ENCODE data around the gene OSGEP.
A peak's percentile ranks its signal among the peaks of the same experiment; 100 is the strongest.

The OSGEP gene

DNA sequence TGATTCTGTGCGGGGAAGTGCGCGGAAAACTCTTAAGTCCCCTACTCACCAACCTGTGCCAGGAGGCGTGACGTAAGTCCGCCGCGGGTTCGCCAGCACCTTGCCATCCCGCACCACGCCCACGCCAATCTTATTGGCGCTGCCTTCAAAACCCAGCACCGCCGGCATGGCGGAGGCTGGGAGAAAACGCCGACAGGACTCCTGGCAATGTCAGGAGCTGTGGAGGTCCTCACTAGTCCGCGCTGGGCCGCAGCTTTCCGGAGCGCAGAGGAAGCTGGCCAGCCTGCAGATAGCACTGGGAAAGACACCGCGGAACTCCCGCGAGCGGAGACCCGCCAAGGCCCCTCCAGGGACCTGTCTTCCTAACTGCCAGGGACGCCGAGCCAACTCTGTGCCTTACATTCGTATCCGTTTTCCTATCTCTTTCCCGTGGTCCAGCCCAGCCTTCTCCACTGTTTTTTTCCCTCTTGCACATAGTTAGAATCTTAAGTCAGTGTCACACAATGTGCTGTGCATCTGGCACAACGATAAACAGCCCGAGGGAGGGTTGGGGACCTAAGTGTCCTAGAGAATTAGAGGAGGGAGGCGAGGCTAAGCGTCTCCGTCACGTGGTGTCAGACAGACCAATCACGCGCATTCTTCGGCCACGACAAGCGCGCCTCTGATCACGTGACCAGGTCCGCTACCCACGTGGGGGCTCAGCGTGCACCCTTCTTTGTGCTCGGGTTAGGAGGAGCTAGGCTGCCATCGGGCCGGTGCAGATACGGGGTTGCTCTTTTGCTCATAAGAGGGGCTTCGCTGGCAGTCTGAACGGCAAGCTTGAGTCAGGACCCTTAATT is at the start of gene OSGEP, which contains the start of gene APEX1:
Gene OSGEP (minus strand): TSS at position 297 of the 839 bp plus-strand sequence. CDS start 129 bp downstream, at position 168.
Gene APEX1 (plus strand): TSS at position 711 of the 839 bp plus-strand sequence. CDS start 420 bp downstream, outside the sequence.
- peak; percentile 98 for DNase-seq

DNA sequence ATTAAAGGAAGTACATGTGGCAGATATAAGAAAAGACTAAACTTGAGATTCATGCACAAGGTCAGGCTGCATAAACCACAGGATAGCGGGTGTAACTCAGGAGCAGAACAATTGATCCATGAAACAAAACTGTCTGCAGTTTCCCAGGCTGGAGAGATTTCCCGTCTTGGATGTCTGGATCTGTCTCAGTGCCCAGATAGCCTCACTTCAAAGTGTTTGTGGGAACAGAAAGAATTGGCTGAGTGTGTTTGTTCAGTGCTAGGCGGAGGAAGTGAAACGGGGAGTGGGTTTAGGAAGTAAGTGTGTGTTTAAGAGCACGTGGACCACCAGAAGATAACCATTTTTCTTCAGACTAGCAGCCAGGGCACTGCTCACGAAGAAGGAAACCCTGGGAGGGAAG is 49.3 kb upstream of the OSGEP start:
- DNase-seq = no peak

DNA sequence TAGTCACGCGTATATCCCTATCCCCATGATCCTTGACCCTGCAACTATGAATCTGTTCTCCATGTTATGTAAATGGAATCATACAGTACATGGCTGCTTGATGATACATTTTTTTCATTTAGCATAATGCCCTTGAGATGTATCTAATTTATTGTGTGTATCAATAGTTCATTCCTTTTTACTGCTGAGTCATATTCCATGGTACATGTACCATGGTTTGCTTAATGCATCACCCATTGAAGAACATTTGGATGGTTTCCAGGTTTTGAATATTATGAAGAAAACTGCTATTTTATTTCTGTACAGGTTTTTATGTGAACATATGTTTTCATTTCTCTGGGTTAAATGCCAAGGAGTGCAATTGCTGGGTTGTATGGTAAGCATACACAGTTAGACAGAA is 46.7 kb upstream of the OSGEP start:
- DNase-seq = no peak

DNA sequence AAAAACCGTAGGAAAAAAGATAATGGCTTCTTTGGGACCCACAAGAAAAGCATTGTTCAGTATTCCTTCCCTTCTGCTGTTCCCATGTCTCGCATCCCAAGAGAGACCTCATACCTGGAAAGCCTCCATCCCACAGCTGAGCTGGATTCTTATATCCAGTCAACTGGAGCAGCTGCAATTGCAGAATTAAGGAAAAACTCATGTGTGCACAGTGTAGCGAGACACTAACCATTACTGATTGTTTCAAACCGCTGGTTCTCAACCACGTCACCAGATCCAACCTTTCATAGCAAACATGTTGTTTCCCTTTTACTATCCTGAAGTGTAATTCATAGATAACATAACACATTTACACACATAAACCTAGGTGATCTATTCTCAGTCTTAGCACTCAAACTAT is 45.3 kb upstream of the OSGEP start:
- no peak for DNase-seq

DNA sequence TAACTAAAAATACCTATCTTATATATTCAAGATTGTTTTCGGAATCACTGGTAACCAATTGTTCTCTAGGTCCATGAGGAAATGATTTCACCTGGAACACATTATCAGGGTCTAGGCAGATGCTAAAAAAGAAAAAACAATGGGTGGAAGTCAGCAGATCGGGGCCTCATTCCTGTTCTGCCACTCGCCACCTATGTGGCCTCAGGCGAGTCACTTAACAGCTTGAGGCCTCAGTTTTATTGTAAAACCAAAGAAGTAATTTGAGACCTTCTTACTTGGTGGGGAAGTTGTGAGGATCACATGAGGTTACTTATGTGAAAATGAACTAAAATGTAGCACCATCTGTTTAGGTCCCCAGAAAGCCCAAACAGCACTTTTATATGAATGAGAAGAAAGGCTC is 44.5 kb upstream of the OSGEP start:
- DNase-seq = no peak

DNA sequence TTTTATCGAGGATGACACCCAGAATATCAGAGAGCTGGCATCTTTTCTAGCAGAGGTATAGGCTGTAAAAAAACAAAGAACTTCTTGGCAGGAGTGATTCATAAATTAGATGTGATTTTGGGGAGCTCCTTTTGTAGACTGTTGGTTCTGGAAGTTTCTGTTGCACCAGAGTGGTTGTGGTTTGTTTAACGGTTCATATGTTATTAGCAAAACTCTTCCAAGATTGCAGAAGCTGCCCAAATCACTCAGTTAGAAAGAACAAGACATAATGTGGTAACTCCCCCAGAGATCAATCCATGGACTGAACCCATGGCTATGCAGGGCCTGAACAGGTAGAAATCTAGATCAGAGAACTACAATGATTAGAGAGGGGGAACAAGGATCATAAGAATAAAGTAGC is 44.0 kb upstream of the OSGEP start:
- DNase-seq = no peak

DNA sequence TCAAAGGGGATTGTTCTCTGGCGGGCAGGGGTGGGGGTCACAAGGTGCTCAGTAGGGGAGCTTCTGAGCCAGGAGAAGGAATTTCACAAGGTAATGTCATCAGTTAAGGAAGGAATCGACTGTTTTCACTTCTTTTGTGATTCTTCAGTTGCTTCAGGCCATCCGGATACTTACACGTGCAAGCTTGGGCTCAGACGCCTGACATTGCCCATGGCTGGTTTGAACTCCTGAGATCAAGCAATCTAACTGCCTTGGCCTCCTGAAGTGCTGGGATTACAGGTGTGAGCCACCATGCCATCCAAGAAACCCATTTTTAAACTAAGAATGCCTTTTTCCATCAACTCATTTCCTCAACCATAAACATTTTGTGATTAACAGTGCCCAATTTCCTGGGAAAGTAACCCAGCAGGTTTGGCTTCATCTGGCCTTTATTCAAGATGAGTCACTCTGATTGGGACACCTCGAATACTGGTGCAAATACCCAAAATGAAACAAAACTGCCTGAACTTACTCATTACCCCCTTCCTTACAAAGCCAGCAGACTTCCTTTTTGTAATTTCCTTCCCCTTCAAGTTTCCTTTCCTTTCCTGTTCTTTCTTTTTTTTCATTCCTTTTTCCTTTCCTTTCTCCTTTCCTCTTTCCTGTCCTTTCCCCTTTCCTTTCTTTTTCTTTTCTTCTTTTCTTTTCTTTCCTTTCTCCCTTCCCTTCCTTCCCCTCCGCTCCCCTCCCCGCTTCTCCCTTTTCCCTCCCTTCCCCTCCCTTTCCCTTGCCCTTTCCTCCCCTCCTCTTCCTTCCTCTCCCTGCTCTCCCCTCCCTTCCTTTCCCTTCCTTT is 40.5 kb upstream of the OSGEP start:
- DNase-seq = no peak

DNA sequence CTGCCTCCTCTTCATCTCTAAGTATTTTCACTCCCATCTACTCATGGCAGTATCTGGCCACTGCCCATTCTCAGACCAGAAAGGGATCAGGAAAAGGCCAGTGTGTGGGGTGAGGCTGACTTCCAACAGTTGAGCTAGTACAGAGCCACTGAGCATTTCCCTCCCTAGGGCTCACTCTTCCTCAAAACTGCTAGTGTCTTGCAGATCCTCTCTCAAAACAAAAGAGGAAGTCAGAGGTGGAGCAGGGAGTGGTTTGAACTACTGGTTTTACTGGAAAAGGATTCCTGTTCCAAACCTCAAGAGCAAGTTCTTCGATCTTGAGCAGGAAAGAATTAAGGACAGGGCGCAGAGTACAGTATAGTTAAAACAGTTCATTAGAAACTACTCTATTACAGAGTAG is 39.0 kb upstream of the OSGEP start:
- DNase-seq = no peak

DNA sequence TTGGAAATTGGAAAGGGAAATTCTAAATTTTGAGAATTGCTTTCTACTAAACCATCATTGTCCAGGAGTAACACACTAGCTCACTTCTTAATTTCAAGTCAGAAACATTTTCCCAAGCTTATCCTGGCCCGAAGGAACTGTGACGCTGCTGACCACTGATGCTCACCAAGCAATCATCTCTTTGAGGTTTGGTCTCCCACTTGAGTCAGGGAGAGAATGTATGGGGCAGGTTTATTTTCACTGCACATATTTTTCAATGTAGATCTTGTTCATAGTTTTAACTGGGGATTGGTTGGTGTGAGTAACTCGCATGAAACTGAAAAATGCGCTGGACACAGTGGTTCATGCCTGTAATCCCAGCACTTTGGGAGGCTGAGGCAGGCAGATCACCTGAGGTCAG is 37.9 kb upstream of the OSGEP start:
- DNase-seq = no peak

DNA sequence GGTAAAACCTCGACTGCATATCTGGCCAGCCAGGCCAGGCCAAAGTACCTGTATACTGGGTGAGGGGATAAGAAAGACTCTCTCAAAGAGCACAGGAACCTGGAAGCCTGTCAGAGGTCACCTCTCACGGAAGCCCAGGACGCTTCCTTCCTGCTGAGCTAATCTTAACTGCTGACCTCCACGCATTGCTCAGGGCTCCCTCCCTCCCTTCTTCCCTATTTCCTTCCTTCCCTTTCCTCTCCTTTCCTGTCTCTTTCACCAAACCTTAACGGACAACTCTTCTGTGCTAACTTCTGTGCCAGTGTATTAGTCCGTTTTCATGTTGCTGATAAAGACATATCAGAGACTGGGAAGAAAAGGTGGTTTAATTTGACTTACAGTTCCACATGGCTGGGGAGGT is 36.0 kb upstream of the OSGEP start:
- DNase-seq = no peak

DNA sequence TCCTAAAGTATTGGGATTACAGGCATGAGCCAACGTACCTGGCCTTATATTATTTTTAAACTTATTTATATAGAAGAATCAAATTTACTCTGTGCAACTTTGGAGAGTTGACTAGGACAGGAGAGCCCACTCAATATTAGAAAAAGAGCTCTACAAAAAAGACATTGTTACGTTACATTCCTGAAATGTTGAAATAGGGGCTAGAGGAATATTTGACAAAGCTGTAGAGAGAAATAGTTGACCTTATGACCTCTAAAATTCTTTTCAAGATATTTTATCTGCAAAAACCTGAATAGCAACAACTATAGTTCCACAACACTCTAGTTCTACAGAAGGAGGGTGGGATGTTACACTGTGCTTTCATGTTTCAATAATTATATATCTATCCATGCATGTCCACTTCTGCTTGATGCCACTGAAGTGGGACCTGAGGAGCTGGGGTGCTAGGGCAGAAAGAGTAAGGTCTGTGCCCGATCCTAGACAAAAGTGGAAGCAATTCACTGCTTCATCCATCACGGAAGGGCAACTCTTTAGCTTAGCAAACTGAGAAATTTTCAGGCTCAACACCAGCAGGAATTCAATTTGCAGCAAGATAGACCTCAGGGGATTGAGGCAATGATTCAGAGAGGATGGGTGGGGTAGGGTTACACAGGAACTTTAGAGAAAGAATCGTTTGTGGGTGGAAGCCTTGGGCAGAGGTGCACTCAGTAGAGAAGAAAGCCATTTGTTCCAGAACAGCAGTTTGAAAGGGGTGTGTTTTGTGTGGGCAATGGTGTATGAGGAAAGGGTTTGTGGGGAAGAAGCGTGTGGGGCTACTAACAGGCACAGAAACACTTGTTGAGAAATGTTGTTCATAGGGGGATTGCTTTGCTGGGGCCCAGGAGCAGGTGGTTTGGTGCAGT is 34.7 kb upstream of the OSGEP start:
- no peak for DNase-seq

DNA sequence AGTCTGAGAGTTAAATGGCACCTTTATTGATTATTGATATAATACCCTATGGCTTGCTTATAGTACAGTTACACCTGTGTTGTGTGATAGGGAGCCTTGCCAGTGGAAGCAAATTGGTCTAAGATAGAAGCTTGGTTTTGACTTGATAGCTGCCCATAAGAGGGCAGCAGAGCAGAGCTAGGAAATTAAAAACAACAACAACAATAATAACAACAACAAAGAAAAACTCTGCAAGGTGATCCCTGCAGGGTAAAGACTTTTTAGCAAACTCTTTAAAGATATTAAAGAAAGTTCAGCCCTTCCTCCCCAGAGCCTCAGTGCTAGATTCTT is 32.7 kb upstream of the OSGEP start:
- DNase-seq = no peak

DNA sequence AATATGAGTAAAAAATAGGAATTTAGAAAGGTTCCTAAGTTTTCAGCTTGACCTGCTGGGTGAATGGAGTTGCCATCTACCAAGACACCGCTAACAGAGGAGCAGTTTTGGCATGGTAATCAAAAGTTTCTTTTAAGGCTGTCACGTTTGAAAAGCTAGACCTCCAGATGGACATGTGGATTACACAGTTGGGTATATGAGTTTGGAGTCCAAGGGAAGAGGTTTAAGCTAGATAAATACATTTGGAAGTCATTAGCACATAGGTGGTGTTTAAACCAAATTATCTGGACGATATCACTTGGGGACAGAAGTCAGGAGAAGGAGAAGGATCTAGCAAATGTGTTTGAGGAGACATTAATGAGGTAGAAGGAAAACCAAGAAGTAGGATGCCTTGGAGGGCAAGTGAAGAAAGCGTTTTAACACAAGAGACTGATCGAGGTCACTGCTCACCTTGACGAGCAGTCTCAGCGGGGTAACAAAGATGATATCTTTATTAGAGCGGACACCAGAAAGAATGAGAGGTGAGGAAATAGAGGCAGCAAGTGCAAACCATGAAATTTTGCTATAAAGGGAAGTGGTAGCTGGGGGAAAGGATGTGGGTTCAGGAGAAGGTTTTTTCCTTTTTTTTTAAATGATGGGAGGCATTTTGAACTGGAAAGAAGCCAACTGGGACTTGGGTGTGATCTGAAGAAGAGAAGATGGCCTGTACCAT is 32.2 kb upstream of the OSGEP start:
- no peak for DNase-seq

DNA sequence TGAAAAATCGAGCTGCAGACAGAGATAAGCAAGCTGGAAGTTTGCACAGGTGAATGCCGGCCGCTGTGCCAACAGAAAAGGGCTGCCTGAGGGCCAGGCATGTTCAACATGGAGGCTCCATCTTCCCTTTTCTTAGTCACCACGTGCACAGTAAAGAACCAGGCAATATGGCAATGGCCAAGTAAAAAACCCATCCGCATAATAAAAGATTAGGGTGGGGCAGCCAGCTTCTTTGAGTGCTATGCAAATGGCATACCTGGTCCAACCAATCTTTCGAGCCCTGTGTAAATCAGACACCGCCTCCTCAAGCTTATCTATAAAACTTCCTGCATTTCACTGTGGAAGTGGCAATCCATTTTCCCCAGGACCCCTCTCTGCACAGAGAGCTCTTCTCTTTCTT is 31.3 kb upstream of the OSGEP start:
- DNase-seq = no peak

DNA sequence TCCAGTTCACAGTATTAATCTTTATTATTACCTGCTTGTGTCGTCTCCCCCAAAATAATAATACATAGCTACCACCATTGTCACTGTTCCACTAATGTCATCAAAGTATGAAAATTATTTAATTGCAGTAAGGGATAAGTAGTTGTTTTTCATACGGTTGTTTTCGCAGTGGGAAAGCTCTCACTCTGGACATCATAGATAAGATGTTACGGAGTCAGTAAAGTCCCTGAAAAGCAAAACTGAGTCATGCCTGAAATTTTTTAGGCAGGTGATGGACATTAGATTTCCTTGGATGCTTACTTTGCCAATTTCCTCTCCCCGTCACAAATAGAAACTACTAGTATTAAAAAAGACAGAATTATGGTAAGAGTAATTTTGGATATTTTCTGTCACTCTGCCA is 27.8 kb upstream of the OSGEP start:
- no peak for DNase-seq

DNA sequence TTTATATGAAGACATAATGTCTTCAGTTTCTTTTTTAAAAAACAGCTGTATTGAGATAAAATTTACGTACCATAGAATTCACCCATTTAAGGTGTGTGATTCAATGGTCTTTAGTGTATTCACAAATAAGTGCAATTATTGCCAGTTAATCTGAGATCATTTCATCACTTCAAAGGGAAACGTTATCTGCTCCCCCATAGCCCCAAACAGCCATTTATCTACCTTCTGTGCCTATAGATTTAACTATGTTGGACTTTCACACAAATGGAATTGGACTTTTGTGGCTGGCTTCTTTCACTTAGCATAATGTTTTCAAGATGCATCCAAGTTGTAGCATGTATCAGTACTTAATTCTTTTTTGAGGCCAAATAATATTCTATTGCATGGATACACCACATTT is 24.3 kb upstream of the OSGEP start:
- DNase-seq = no peak

DNA sequence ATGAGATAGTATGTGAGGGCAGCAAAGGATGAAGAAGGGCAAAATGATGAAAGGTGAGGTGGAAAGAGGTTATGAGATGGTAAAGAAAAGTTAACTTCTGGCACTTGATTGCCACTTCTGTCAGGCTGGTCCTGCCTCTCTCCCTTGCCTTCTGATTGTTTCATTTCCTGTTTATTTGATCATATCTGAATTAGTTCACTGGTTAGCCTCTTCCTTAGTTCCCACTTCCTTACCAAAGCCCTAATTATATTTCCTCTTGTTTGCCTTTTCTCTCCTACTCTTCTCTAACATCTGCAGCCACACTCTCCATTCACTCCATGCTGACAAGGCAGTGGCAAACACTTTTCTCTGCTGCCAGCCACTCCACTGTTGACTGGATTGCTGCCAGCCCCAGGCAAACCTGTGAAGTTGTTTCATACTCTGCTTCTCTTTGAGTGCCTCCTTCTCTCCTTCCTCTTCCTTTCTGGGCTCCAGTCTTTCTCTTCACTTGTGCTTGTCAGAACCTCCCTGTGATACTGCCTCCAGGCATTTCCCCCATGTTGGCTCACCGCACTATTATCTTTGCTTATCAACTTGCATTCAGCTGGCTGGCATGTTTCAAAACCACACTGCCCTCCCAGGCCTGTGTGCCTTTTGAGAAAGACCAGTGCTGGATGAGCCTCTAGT is 22.7 kb upstream of the OSGEP start:
- DNase-seq = no peak

DNA sequence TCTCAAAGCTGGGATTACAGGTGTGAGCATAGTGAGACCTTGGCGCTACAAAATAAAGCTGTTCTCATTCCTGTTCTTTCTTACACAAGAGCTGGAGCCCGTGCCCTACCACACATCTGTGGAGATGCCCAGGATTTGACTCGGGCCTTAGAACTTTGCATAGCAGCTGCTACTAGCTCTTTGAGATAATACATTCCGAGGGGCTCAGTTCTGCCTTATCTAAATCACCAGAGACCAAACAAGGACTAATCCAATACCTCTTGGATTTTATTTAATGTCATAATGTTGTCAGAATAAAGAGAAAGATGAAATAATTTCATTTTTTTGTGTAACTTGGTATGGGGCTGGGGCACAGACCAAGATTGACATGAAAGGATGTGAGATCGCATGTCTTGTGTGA is 22.2 kb upstream of the OSGEP start:
- no peak for DNase-seq

DNA sequence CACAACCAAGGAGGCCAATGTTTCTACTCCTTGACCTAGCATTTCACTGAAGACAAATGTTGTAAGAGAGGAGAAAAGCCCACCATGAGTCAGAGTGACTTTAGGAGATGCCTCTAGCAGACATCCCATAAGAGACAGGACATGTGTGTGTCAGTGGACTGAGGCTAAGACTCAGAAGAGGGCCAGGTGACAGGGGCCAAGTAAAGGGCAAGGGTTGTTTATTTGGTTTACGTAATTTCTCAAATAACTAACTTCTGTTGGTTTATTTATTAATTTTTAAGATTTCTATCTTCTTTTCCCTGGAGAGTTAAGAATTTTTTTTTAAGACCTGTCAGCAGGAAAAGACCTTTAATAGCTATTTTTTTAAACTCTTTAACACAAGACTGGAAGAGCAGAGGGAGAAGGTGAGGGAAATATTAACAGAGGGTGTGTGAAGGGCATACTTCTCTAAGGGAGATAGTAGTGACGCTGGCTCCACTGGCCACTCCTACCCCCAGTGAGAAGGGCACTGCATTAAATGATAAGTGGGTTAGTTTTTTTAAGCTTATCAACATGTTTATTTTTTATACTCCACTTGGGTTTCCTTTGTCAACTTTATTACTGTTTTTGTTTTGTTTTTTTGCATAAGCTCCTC is 18.0 kb upstream of the OSGEP start:
- no peak for DNase-seq

DNA sequence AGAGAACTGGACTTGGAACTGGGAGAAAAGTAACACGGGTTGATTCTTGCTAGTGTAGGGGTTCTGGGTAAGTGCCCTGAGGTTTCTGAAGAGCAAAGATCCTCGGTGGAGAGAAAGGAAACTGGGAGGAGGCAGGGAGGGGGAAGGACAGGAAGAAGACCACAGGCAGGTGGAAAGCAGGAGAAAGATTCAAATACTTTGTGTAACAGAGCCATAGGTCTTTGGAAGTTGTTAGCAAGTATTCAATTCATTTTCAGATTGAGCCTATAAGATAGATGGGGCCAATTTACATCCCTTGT is 15.9 kb upstream of the OSGEP start:
- DNase-seq = no peak

DNA sequence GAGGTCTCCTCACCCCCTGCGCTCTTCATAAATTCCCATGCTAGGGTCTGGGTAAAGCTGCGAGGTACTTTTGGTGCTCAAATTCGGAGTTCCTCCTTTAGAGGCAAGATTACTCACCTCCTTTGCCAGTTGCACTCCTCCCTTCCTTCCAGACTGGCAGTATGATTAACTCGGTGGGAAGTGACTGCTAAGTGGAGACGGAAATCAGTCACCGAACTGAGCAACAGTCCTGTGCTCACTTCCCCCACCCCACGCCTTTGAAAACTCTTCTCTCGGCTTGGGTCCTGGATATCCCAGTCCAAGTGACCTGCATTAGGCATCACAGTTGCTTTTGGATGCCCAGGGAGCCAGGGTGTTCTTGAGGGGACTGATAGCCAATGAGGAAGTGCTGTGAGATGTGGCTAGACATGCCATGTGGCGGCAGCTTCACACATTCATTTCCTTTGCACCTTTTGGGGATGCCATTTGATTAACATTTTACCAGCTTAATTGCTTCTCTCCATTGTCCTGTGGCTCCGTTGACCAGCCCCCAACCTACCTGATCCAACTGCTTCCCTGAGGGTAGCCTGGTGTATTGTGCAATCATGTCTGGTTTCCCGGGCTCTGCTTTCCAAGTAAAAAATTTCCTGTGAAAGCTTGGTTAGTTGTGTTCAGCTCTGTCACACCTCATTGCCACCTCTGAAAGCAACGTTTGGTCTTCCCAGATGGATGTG is 15.4 kb upstream of the OSGEP start:
- peak; percentile 31 for DNase-seq

All from right hindlimb (tissue), 1 donor.